HepG2 (cell line): Measurements from ENCODE around the gene MAB21L4. TPM values are rescaled to one million over a fixed set of nuclear protein-coding genes. Genes with fewer than 3 reads are reported as not detected.

Source experiments
- DMAP1 ChIP-seq: IDR thresholded peaks from 2 replicates; pipeline ENCODE4 v1.6.1; 2016
- HBP1 ChIP-seq: IDR thresholded peaks from 2 replicates; pipeline ENCODE4 v1.6.1; 2016; ENCODE audit warnings: low read depth, control low read depth
- RBM22 ChIP-seq: fragments of 200-400 bp; formaldehyde crosslinking; optimal IDR thresholded peaks from 2 replicates; pipeline ENCODE3; 2017; ENCODE audit warnings: mild to moderate bottlenecking, low read length, moderate library complexity
- THYN1 ChIP-seq: sonication (generic); formaldehyde crosslinking; IDR thresholded peaks from 2 replicates; pipeline ENCODE4 v1.8.1; 2023; ENCODE audit warnings: low read depth, mild to moderate bottlenecking, moderate library complexity, missing genetic modification reagents, borderline replicate concordance
- ZNF30 ChIP-seq: sonication (generic); formaldehyde crosslinking; IDR thresholded peaks from 2 replicates; pipeline ENCODE4 v1.5.0; 2020; ENCODE audit warnings: mild to moderate bottlenecking, missing genetic modification reagents
- ZNF501 ChIP-seq: sonication (generic); formaldehyde crosslinking; IDR thresholded peaks from 2 replicates; pipeline ENCODE4 v1.5.1; 2020; ENCODE audit warnings: mild to moderate bottlenecking, moderate library complexity, missing genetic modification reagents
- ZNF562 ChIP-seq: sonication (generic); formaldehyde crosslinking; IDR thresholded peaks from 2 replicates; pipeline ENCODE4 v1.8.0; 2022; ENCODE audit warnings: missing genetic modification reagents, borderline replicate concordance
- ZNF710 ChIP-seq: sonication (generic); formaldehyde crosslinking; IDR thresholded peaks from 2 replicates; pipeline ENCODE4 v1.5.0; 2020; ENCODE audit warnings: mild to moderate bottlenecking, missing genetic modification reagents, borderline replicate concordance
- ZNF782 ChIP-seq: sonication (generic); formaldehyde crosslinking; IDR thresholded peaks from 2 replicates; pipeline ENCODE4 v1.4.0; 2020; ENCODE audit warnings: missing genetic modification reagents, mild to moderate bottlenecking, borderline replicate concordance
- ZSCAN29 ChIP-seq: sonication (generic); formaldehyde crosslinking; conservative IDR thresholded peaks from 2 replicates; pipeline ENCODE4 v1.4.0; 2020; ENCODE audit warnings: mild to moderate bottlenecking, missing genetic modification reagents
- polyA plus RNA-seq, 8 experiments: library from polyadenylated mRNA; depleted of rRNA in 3 of 8; stranded (reverse) in 7 of 8; unstranded in 1 of 8; fragments of >200 nt; fragmentation: Illumina TruSeq in 4 of 8; extraction: Trizol in 4 of 8; gene quantifications; 2 replicates each; pipeline versions ENCODE4 v1.2.1 to v1.2.3, GENCODE V29; 2011 to 2016; ENCODE audit warnings: low read depth in 4 of 8, missing spikeins in 1 of 8, mixed read lengths in 1 of 8; ENCODE audit not compliant: insufficient read depth in 1 of 8
- total RNA-seq, 5 experiments: library from RNA; depleted of rRNA; stranded (reverse); fragments of >200 nt; fragmentation: Illumina TruSeq; extraction: Trizol; gene quantifications; 2 replicates each; pipeline ENCODE4 v1.2.3, GENCODE V29; 2016; ENCODE audit warnings: low read depth in 1 of 5
- TF ChIP-seq, protein P1 (sequence below): sonication (generic); formaldehyde crosslinking; IDR thresholded peaks from 2 replicates; pipeline ENCODE4 v1.4.0; 2020; ENCODE audit warnings: missing genetic modification reagents
- TF ChIP-seq, protein P2 (sequence below): IDR thresholded peaks from 2 replicates; pipeline ENCODE4 v1.6.1; 2016; ENCODE audit warnings: low read depth, borderline replicate concordance
- TF ChIP-seq, protein P3 (sequence below): sonication (generic); formaldehyde crosslinking; IDR thresholded peaks from 2 replicates; pipeline ENCODE4 v1.4.0; 2020; ENCODE audit warnings: mild to moderate bottlenecking, missing genetic modification reagents, borderline replicate concordance
- TF ChIP-seq, protein P4 (sequence below): IDR thresholded peaks from 2 replicates; pipeline ENCODE4 v1.6.1; 2012; ENCODE audit warnings: low read length, improper control_type of control experiment

The MAB21L4 gene
- total and polyA plus RNA-seq, 2 of the 13 experiments (the other 11 are each of a cell fraction or from before 2014, with no cell fraction given) = 3.0 to 14.0 TPM

DNA sequence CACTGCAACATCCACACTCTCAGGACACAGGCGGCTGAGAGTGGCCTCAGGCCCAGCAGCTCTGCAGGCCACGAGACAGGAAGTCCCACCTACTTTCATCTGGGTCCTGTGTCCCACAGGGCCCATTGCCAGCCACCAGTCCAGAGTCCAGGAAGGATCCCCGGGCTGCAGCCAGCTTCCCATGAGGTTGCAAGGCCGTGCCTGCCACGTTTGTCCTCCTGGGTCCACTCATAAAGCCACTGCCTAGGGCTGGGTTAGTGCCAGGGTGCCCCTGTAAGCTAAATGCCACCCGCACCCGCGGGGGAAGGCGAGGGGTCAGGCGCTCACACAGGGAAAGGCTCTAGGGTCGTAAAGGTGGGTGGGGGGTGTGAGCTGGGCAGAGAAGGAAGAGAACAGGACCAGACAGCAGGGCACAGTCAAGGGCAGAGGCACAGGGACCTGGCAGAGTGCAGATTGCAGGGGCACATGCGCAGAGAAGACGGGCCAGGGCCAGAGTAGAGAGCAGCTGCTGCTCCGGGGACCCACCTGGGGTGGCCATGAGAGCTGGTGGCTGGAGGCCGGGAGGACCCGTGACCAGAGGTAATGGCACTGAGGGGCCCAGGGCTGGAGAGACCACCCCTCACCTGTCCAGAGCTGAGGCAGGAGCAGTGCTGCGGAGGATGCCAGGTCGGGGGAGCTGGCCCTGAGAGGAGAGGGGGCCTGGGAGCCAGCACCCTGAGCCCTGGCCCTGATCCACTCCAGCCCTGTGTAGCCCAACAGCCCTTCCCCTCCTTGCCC is 19.3 kb downstream of the MAB21L4 start (continued):
- TF ChIP-seq ZNF710 (CRISPR knock-in tag) (peak; percentile 76; the same call in 1 of the 2 replicates), ZNF30 (CRISPR knock-in tag) (peak; percentile 83), ZNF782 (peak; percentile 39; the same call in 1 of the 2 replicates), ZNF562 (CRISPR knock-in tag) (no peak), ZSCAN29 (CRISPR knock-in tag) (no peak), DMAP1 (CRISPR knock-in tag) (peak; percentile 97), HBP1 (peak; percentile 64; the same call in 1 of the 2 replicates), THYN1 (CRISPR knock-in tag) (0 out of 2 replicates have a peak, but pooled peaks have one; percentile 25), RBM22 (no peak), ZNF501 (peak; percentile 86; the same call in 1 of the 2 replicates)
- TF ChIP-seq, protein P1, sequence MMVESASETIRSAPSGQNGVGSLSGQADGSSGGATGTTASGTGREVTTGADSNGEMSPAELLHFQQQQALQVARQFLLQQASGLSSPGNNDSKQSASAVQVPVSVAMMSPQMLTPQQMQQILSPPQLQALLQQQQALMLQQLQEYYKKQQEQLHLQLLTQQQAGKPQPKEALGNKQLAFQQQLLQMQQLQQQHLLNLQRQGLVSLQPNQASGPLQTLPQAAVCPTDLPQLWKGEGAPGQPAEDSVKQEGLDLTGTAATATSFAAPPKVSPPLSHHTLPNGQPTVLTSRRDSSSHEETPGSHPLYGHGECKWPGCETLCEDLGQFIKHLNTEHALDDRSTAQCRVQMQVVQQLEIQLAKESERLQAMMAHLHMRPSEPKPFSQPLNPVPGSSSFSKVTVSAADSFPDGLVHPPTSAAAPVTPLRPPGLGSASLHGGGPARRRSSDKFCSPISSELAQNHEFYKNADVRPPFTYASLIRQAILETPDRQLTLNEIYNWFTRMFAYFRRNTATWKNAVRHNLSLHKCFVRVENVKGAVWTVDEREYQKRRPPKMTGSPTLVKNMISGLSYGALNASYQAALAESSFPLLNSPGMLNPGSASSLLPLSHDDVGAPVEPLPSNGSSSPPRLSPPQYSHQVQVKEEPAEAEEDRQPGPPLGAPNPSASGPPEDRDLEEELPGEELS (CRISPR knock-in tag) = peak; percentile 38; the same call in 1 of the 2 replicates
- TF ChIP-seq, protein P2, sequence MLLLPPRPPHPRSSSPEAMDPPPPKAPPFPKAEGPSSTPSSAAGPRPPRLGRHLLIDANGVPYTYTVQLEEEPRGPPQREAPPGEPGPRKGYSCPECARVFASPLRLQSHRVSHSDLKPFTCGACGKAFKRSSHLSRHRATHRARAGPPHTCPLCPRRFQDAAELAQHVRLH (CRISPR knock-in tag) = peak; percentile 94; the same call in 1 of the 2 replicates
- TF ChIP-seq, protein P3, sequence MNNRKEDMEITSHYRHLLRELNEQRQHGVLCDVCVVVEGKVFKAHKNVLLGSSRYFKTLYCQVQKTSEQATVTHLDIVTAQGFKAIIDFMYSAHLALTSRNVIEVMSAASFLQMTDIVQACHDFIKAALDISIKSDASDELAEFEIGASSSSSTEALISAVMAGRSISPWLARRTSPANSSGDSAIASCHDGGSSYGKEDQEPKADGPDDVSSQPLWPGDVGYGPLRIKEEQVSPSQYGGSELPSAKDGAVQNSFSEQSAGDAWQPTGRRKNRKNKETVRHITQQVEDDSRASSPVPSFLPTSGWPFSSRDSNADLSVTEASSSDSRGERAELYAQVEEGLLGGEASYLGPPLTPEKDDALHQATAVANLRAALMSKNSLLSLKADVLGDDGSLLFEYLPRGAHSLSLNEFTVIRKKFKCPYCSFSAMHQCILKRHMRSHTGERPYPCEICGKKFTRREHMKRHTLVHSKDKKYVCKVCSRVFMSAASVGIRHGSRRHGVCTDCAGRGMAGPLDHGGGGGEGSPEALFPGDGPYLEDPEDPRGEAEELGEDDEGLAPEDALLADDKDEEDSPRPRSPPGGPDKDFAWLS = no peak
- TF ChIP-seq, protein P4, sequence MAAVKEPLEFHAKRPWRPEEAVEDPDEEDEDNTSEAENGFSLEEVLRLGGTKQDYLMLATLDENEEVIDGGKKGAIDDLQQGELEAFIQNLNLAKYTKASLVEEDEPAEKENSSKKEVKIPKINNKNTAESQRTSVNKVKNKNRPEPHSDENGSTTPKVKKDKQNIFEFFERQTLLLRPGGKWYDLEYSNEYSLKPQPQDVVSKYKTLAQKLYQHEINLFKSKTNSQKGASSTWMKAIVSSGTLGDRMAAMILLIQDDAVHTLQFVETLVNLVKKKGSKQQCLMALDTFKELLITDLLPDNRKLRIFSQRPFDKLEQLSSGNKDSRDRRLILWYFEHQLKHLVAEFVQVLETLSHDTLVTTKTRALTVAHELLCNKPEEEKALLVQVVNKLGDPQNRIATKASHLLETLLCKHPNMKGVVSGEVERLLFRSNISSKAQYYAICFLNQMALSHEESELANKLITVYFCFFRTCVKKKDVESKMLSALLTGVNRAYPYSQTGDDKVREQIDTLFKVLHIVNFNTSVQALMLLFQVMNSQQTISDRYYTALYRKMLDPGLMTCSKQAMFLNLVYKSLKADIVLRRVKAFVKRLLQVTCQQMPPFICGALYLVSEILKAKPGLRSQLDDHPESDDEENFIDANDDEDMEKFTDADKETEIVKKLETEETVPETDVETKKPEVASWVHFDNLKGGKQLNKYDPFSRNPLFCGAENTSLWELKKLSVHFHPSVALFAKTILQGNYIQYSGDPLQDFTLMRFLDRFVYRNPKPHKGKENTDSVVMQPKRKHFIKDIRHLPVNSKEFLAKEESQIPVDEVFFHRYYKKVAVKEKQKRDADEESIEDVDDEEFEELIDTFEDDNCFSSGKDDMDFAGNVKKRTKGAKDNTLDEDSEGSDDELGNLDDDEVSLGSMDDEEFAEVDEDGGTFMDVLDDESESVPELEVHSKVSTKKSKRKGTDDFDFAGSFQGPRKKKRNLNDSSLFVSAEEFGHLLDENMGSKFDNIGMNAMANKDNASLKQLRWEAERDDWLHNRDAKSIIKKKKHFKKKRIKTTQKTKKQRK = no peak
